CD14-positive monocyte (primary cell): Measurements from ENCODE around the gene TRIM67. TPM values are rescaled to one million over a fixed set of nuclear protein-coding genes. Genes with fewer than 3 reads are reported as not detected.

Experiments used
- DNase-seq, 3 donors: peaks; one replicate each; pipeline ENCODE4 v3.0.0-alpha.2; 2011 to 2022
- H2AFZ ChIP-seq: 2 replicates; pipeline ENCODE4 v1.6.0; 2012; ENCODE audit warnings: mild to moderate bottlenecking, low read depth, low read length, inconsistent platforms; ENCODE audit not compliant: insufficient read depth, poor library complexity, severe bottlenecking
- H3K27ac ChIP-seq, 2 donors: 1 replicate in 1 of 2; 2 replicates in 1 of 2; pipeline ENCODE4 v1.5.1; 2012 to 2013; ENCODE audit warnings: low read length in 2 of 2, control low read depth in 1 of 2, inconsistent platforms in 1 of 2, low read depth in 1 of 2, mild to moderate bottlenecking in 1 of 2
- H3K27me3 ChIP-seq, 2 donors: one replicate each; pipeline versions ENCODE4 v1.6.0 to v1.6.1; 2011 to 2013; ENCODE audit warnings: low read length in 2 of 2; ENCODE audit not compliant: control insufficient read depth in 2 of 2, insufficient read depth in 2 of 2
- H3K36me3 ChIP-seq, 2 donors: replicated peaks in 1 of 2; 1 replicate in 1 of 2; 2 replicates in 1 of 2; pipeline versions ENCODE4 v1.5.1 to v1.6.1; 2012 to 2013; ENCODE audit warnings: low read length in 2 of 2, control low read depth in 1 of 2, inconsistent platforms in 1 of 2, mild to moderate bottlenecking in 1 of 2; ENCODE audit not compliant: insufficient read depth in 2 of 2, control insufficient read depth in 1 of 2
- H3K4me1 ChIP-seq, 2 donors: 1 replicate in 1 of 2; 2 replicates in 1 of 2; pipeline versions ENCODE4 v1.5.1 to v1.6.1; 2012 to 2013; ENCODE audit warnings: low read length in 2 of 2, control low read depth in 1 of 2, inconsistent platforms in 1 of 2, mild to moderate bottlenecking in 1 of 2, moderate library complexity in 1 of 2; ENCODE audit not compliant: insufficient read depth in 2 of 2, control insufficient read depth in 1 of 2
- H3K4me2 ChIP-seq: replicated peaks from 2 replicates; pipeline ENCODE3; 2012; ENCODE audit warnings: low read length, moderate library complexity, mild to moderate bottlenecking; ENCODE audit not compliant: poor library complexity, severe bottlenecking; ENCODE audit errors: extremely low read depth
- H3K4me3 ChIP-seq, 3 experiments: fragments of 200-600 bp in 1 of 3; sonication (generic) in 1 of 3; replicated peaks in 1 of 3; 1 replicate in 2 of 3; 2 replicates in 1 of 3; pipeline ENCODE4 v1.5.1; 2011 to 2013; ENCODE audit warnings: low read length in 3 of 3, mild to moderate bottlenecking in 3 of 3, control low read depth in 2 of 3, low read depth in 2 of 3, inconsistent platforms in 1 of 3, moderate library complexity in 1 of 3
- H3K79me2 ChIP-seq: 2 replicates; pipeline ENCODE4 v1.6.0; 2012; ENCODE audit warnings: mild to moderate bottlenecking, control low read depth, inconsistent platforms, low read length, moderate library complexity; ENCODE audit not compliant: insufficient read depth
- H3K9ac ChIP-seq: 2 replicates; pipeline ENCODE4 v1.6.0; 2017; ENCODE audit warnings: low read length, mild to moderate bottlenecking; ENCODE audit not compliant: insufficient read depth, poor library complexity, severe bottlenecking
- H3K9me3 ChIP-seq, 2 donors: replicated peaks in 1 of 2; 1 replicate in 1 of 2; 2 replicates in 1 of 2; pipeline versions ENCODE4 v1.5.1 to v1.6.1; 2012 to 2013; ENCODE audit warnings: low read length in 2 of 2, control low read depth in 1 of 2; ENCODE audit not compliant: control insufficient read depth in 1 of 2, insufficient read depth in 1 of 2
- H4K20me1 ChIP-seq: 2 replicates; pipeline ENCODE4 v1.6.0; 2012; ENCODE audit warnings: mild to moderate bottlenecking, low read length, control low read depth, moderate library complexity; ENCODE audit not compliant: insufficient read depth
- H3K27ac Mint-ChIP-seq, 7 donors: one replicate each; pipeline ENCODE4 v1.8.0; 2020; ENCODE audit warnings: mild to moderate bottlenecking in 7 of 7, mixed read lengths in 7 of 7, moderate library complexity in 6 of 7, inconsistent platforms in 2 of 7
- H3K27me3 Mint-ChIP-seq, 3 donors: one replicate each; pipeline ENCODE4 v1.8.0; 2021 to 2022; ENCODE audit warnings: low read depth in 3 of 3, mild to moderate bottlenecking in 3 of 3, mixed read lengths in 3 of 3, moderate library complexity in 3 of 3, inconsistent platforms in 1 of 3
- H3K36me3 Mint-ChIP-seq, 2 donors: one replicate each; pipeline ENCODE4 v1.8.0; 2020; ENCODE audit warnings: mixed read lengths in 2 of 2, inconsistent platforms in 1 of 2, mild to moderate bottlenecking in 1 of 2
- H3K4me1 Mint-ChIP-seq: one replicate; pipeline ENCODE4 v1.8.0; 2020; ENCODE audit warnings: mild to moderate bottlenecking, mixed read lengths
- H3K4me3 Mint-ChIP-seq, 2 donors: one replicate each; pipeline ENCODE4 v1.8.0; 2020; ENCODE audit warnings: mild to moderate bottlenecking in 2 of 2, mixed read lengths in 2 of 2, moderate library complexity in 1 of 2
- H3K9me3 Mint-ChIP-seq, 7 donors: one replicate each; pipeline ENCODE4 v1.8.0; 2020 to 2022; ENCODE audit warnings: mixed read lengths in 7 of 7, mild to moderate bottlenecking in 6 of 7, moderate library complexity in 6 of 7, inconsistent platforms in 2 of 7
- WGBS: methylation state at CpG from one replicate; pipeline ENCODE4 v1.1.5; 2013; ENCODE audit warnings: missing lambda C conversion rate; ENCODE audit not compliant: insufficient coverage; 5-methylcytosine and 5-hydroxymethylcytosine counted together
- intact Hi-C, 2 donors: fragments of 100-400 bp; cut with micrococcal nuclease; formaldehyde crosslinking; loops; one replicate each; pipeline versions ENCODE4 v1.15.0 to v1.15.1; 2023
- polyA plus RNA-seq, 3 donors: library from polyadenylated mRNA; depleted of rRNA in 1 of 3; unstranded in 2 of 3; stranded (reverse) in 1 of 3; fragments of 300-500 nt in 2 of 3; fragments of >200 nt in 1 of 3; fragmentation: Illumina TruSeq in 2 of 3; gene quantifications; 1 replicate in 2 of 3; 2 replicates in 1 of 3; pipeline ENCODE4 v1.2.3, GENCODE V29; 2012 to 2021
- TF ChIP-seq, protein P1 (sequence below): fragments of 200-600 bp; IDR thresholded peaks from one replicate; pipeline ENCODE4 v1.8.0; 2022; ENCODE audit warnings: antibody characterized with exemption, mild to moderate bottlenecking

The TRIM67 gene
- polyA plus RNA-seq, 3 donors = not detected

DNA sequence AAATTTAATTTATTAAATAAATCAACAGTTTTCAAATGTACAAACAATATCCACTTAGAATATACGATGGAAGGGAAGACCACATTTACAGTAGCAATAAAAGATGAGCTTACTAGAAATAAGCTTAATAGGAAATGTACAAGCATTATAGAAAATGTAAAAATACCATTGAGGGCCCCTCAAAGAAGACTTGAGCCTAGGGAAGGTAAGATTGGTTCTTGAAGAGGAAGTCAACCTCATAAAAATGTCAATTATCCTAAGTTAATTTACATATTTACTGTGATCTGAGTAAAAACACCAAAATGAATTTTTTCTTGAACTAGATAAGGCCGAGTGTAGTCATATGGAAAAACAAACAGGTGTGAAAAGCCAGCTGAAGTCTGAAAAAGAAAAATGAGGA is 39.7 kb upstream of the TRIM67 start:
- Histone ChIP-seq H3K27me3 (peaks cover 0 to 1% of the 10 kb centered on the region in 2 donors), H3K9ac (no peak overlapping the region), H3K27ac (no peak overlapping the region), H4K20me1 (no peaks in the 10 kb centered on the region), H3K79me2 (no peaks in the 10 kb centered on the region), H3K4me3 (no peak overlapping the region), H3K36me3 (no peaks in the 10 kb centered on the region), H3K9me3 (peaks cover 0 to 5% of the 10 kb centered on the region in 2 donors), H2AFZ (no peak overlapping the region), H3K4me2 (no peak overlapping the region), H3K4me1 (no peaks in the 10 kb centered on the region)
- H3K27ac Mint-ChIP-seq = no peak overlapping the region
- TF ChIP-seq, protein P1, sequence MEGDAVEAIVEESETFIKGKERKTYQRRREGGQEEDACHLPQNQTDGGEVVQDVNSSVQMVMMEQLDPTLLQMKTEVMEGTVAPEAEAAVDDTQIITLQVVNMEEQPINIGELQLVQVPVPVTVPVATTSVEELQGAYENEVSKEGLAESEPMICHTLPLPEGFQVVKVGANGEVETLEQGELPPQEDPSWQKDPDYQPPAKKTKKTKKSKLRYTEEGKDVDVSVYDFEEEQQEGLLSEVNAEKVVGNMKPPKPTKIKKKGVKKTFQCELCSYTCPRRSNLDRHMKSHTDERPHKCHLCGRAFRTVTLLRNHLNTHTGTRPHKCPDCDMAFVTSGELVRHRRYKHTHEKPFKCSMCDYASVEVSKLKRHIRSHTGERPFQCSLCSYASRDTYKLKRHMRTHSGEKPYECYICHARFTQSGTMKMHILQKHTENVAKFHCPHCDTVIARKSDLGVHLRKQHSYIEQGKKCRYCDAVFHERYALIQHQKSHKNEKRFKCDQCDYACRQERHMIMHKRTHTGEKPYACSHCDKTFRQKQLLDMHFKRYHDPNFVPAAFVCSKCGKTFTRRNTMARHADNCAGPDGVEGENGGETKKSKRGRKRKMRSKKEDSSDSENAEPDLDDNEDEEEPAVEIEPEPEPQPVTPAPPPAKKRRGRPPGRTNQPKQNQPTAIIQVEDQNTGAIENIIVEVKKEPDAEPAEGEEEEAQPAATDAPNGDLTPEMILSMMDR = no peak
- WGBS = no CpG with 5 or more reads among the region's 2 CpGs
- H3K36me3 Mint-ChIP-seq = no peaks in the 10 kb centered on the region
- H3K4me3 Mint-ChIP-seq = no peak overlapping the region
- no peaks in the 10 kb centered on the region for H3K4me1 Mint-ChIP-seq
- peaks cover 4 to 10% (median 9%) of the 10 kb centered on the region in 3 donors for H3K27me3 Mint-ChIP-seq
- peaks cover 4 to 21% (median 11%) of the 10 kb centered on the region in 7 donors for H3K9me3 Mint-ChIP-seq
- intact Hi-C loops = no loop called here
- DNase-seq = no peak

DNA sequence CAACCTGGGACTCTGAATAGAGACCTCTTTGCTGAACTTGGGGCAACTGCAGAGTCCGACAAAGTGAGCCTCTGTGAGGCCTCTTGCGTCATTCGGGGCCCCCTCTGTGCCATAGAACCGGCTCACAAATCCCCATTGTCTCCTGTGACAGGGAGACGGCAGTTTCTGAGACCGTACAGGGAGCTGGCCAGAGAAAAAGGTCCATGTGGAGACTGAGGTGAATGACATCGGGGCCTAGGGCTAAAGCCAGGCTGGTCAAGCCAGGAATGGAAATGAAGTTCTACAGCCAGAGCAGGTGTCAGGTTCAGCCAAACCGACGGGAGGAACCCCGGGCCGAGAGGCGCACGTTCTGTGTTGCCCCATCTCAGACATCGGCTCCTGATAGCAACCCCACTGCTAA is 37.1 kb upstream of the TRIM67 start:
- Mint-ChIP-seq H3K9me3 (peaks cover 0 to 12% (median 7%) of the 10 kb centered on the region in 7 donors), H3K27ac (no peak overlapping the region), H3K36me3 (no peaks in the 10 kb centered on the region), H3K4me1 (no peaks in the 10 kb centered on the region), H3K27me3 (peaks cover 2 to 9% (median 6%) of the 10 kb centered on the region in 3 donors), H3K4me3 (no peak overlapping the region)
- Histone ChIP-seq H3K9me3 (no peaks in the 10 kb centered on the region), H3K79me2 (no peaks in the 10 kb centered on the region), H3K27me3 (no peaks in the 10 kb centered on the region), H2AFZ (no peak overlapping the region), H4K20me1 (no peaks in the 10 kb centered on the region), H3K4me3 (no peak overlapping the region), H3K4me2 (no peak overlapping the region), H3K27ac (no peak overlapping the region), H3K4me1 (no peaks in the 10 kb centered on the region), H3K36me3 (no peaks in the 10 kb centered on the region), H3K9ac (no peak overlapping the region)
- 93% methylated on average over 14 of the region's 14 CpGs for WGBS
- intact Hi-C loops = no loop called here
- TF ChIP-seq, protein P1 = no peak
- DNase-seq = no peak
